GM12875 (cell line): ENCODE results near the gene FBLN2.

Experiments used
- H3K4me3 ChIP-seq: one replicate; pipeline ENCODE4 v1.5.1; 2011; ENCODE audit warnings: low read depth, low read length, control low read depth
- CTCF ChIP-seq: IDR thresholded peaks from 2 replicates; pipeline ENCODE4 v1.5.1; 2011; ENCODE audit warnings: low read depth, mild to moderate bottlenecking, control low read depth, inconsistent platforms, low read length, moderate library complexity, borderline replicate concordance; ENCODE audit not compliant: insufficient read depth

FBLN2 gene

GRCh38 chr3:13658681-13659080 is 109.8 kb downstream of the FBLN2 start:
- H3K4me3 ChIP-seq, result no peak overlapping the region
- no peak for TF ChIP-seq CTCF

GRCh38 chr3:13659221-13659969 is 110.5 kb downstream of the FBLN2 start:
- H3K4me3 ChIP-seq, result no peak overlapping the region
- no peak for TF ChIP-seq CTCF

GRCh38 chr3:13660042-13660874 is 111.3 kb downstream of the FBLN2 start:
- H3K4me3 ChIP-seq, result no peak overlapping the region
- TF ChIP-seq CTCF, result no peak

GRCh38 chr3:13661121-13661520 is 112.2 kb downstream of the FBLN2 start:
- TF ChIP-seq CTCF, result no peak
- H3K4me3 ChIP-seq, result no peak overlapping the region

GRCh38 chr3:13662238-13662847 is 113.4 kb downstream of the FBLN2 start:
- no peak overlapping the region for H3K4me3 ChIP-seq
- no peak for TF ChIP-seq CTCF

GRCh38 chr3:13663781-13664535 is 115.0 kb downstream of the FBLN2 start:
- no peak for TF ChIP-seq CTCF
- H3K4me3 ChIP-seq, result no peak overlapping the region
